GM12864 (cell line): ENCODE results near the gene TM6SF1.

ENCODE experiments used
- DNase-seq: peaks from one replicate; pipeline ENCODE4 v3.0.0-alpha.2; 2011; ENCODE audit warnings: low read depth
- H3K4me3 ChIP-seq: 2 replicates; pipeline ENCODE4 v1.5.1; 2011; ENCODE audit warnings: mild to moderate bottlenecking, low read depth, low read length, control low read depth
- CTCF ChIP-seq: IDR thresholded peaks from 2 replicates; pipeline ENCODE4 v1.5.1; 2011; ENCODE audit warnings: low read depth, mild to moderate bottlenecking, moderate library complexity, low read length, control low read depth, inconsistent platforms; ENCODE audit errors: missing control alignments

The TM6SF1 gene

GRCh38 chr15:83112233-83112955, 4.9 kb downstream of the TM6SF1 start:
- H3K4me3 ChIP-seq, result no peak overlapping the region
- no peak for TF ChIP-seq CTCF
- no peak for DNase-seq

DNA sequence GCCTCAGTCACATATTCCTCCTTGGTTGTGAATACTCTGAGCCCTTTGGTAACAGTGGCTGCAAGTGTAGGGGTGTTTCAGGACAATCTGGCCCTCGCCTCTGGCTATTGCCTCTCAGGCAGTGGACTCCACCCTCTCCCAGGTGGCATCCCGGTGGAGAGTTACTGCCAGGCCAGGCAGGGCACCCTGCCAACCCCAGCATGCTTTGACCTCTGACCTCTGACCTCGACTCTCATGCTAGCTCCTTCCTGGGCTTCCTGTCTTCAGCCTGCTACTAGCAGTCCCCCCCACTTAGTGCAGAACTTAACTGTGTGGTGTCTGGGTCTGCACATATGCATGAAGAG, 5.5 kb downstream of the TM6SF1 start:
- H3K4me3 ChIP-seq, result no peak overlapping the region
- no peak for DNase-seq
- TF ChIP-seq CTCF, result no peak

GRCh38 chr15:83113881-83114674, 6.6 kb downstream of the TM6SF1 start:
- no peak for DNase-seq
- no peak overlapping the region for H3K4me3 ChIP-seq
- TF ChIP-seq CTCF, result no peak

DNA sequence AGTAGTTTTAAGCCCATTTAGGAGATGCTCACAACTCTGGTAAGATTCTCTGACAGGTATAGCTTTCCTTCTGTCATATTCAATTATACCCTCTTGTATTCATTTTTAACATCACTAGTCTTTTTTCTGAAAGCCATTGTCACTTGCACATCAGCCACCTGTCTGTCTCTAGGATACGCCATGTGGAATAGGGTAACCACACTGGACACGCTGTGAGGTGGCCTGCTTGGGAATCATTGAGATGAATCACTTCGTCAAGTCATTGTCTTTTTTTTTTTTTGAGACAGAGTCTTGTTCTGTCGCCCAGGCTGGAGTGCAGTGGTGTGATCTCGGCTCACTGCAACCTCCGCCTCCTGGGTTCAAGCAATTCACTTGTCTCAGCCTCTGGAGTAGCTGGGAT, 7.4 kb downstream of the TM6SF1 start:
- no peak overlapping the region for H3K4me3 ChIP-seq
- DNase-seq, result no peak
- TF ChIP-seq CTCF, result no peak

DNA sequence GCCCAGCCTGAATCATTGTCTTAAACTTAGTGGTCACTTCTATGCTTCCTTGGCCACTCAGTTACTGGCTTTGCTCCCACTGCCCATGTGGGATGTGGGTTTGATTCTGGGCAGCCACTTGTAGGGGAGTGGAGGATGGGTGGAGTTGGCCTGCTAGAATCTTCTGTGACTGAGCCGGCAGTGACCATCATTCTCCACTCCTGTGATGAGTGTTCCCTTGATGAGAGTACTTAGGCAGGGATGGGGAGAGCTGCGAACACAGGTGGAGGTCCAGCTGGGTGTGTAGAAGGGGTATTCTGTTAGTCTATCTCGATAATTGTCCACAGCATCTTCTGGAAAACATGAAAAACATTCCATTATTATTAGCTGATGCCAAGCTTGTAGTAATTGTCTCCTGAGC, 8.0 kb downstream of the TM6SF1 start:
- DNase-seq, result no peak
- H3K4me3 ChIP-seq, result no peak overlapping the region
- no peak for TF ChIP-seq CTCF

DNA sequence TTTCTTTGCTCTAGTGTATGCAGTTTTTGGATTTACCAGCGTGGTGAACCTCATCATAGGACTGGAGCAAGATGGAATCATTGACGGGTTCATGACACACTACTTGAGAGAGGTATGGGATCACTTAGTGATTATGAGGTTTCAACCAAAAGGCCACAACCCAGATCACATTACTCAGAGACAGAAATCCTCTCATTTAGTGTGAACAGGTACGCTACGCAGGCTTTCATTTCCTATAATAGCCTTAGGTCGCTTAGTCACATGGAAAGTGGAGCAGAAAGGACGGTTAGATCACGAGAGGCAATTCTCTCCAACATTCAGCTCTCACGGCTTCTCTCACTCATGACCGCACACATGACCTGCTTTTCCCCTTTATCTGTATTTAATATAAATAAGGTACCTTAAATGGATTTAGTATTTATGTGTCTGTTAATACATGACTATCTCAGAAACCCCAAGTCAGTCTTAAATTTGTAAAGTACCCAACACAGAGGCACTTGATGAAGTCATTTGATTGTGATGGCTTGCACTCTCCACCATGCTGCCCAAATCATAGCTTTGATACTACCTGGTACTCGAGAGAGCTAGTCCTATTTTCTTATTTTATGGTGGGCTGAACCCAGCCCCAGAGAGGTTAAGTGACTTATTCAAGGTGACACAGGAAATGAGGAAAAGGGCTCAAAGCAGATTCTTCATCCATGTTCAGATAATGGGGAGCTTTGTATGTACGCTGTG, 8.6 kb downstream of the TM6SF1 start:
- peak; percentile 66 for DNase-seq
- no peak overlapping the region for H3K4me3 ChIP-seq
- TF ChIP-seq CTCF, result no peak
